Erythroblast (primary cell): Measurements from ENCODE around the gene BSDC1.

Source experiments
- GATA1 ChIP-seq: IDR thresholded peaks from 2 replicates; pipeline ENCODE4 v1.6.1; 2011; ENCODE audit warnings: low read depth, mild to moderate bottlenecking, control low read depth, low read length, moderate library complexity
- POLR2A ChIP-seq: IDR thresholded peaks from 2 replicates; pipeline ENCODE4 v1.6.1; 2011; ENCODE audit warnings: mild to moderate bottlenecking, low read length

- no peak for TF ChIP-seq POLR2A
- no peak for TF ChIP-seq GATA1
These were observed 26.2 kb downstream of the BSDC1 start for GRCh38 chr1:32367912-32368635.
